ENCODE measurements around the gene SCARB2.

GRCh38 chr4:76216524-76216923 is 2.9 kb upstream of the SCARB2 start:
- TF ChIP-seq CTCF (IDR thresholded peaks at IDR 0.05) (no peak), EP300 (IDR thresholded peaks at IDR 0.05) (no peak), POLR2A (IDR thresholded peaks at IDR 0.05) (no peak)

Measured in sigmoid colon (tissue), 4 donors.